OCI-LY7 (cell line): ENCODE results near the gene S100A9. TPM values are rescaled to one million over a fixed set of nuclear protein-coding genes. Genes with fewer than 3 reads are reported as not detected.

Experiments
- BruUV-seq: library from RNA; stranded (reverse); fragments of 400-500 nt; replicated peaks from 2 replicates; lab custom pipeline; 2021; lab: Mats Ljungman, UMichigan
- CTCF ChIA-PET: fragments of 300-600 bp; sonication (Branson Sonifier 250); formaldehyde crosslinking; loops from one replicate; lab custom pipeline; 2022; ENCODE audit warnings: antibody characterized with exemption; ENCODE audit not compliant: unreplicated experiment; lab: Charles Lee
- POLR2A ChIA-PET: fragments of 300-600 bp; sonication (Branson Sonifier 250); formaldehyde crosslinking; loops from one replicate; lab custom pipeline; 2022; ENCODE audit warnings: antibody characterized with exemption; lab: Charles Lee
- DNase-seq: peaks from one replicate; pipeline ENCODE4 v3.0.0-alpha.2; 2015; ENCODE audit warnings: low spot score
- H2AFZ ChIP-seq: fragments of 200-600 bp; sonication (generic), shearing (Covaris generic); 2 replicates; pipeline ENCODE4 v1.6.1; 2014; ENCODE audit warnings: mild to moderate bottlenecking, antibody characterized with exemption, low read length, moderate library complexity
- H3K27ac ChIP-seq: fragments of 200-600 bp; sonication (generic); 2 replicates; pipeline ENCODE4 v1.5.1; 2014; ENCODE audit warnings: mixed run types, low read depth, mild to moderate bottlenecking, moderate library complexity, low read length, inconsistent platforms; ENCODE audit not compliant: poor library complexity, severe bottlenecking
- H3K36me3 ChIP-seq: fragments of 200-600 bp; sonication (generic); 2 replicates; pipeline ENCODE4 v1.6.1; 2014; ENCODE audit warnings: mild to moderate bottlenecking, antibody characterized with exemption, low read length, moderate library complexity, mixed read lengths; ENCODE audit not compliant: insufficient read depth
- H3K4me1 ChIP-seq: fragments of 200-600 bp; sonication (generic); 2 replicates; pipeline ENCODE4 v1.5.1; 2014; ENCODE audit warnings: mild to moderate bottlenecking, low read length; ENCODE audit not compliant: insufficient read depth, poor library complexity, severe bottlenecking
- H3K4me2 ChIP-seq: fragments of 200-600 bp; sonication (generic); 2 replicates; pipeline ENCODE4 v1.6.1; 2014; ENCODE audit warnings: mild to moderate bottlenecking, low read length
- H3K4me3 ChIP-seq: fragments of 200-600 bp; sonication (generic); 2 replicates; pipeline ENCODE4 v1.5.1; 2014; ENCODE audit warnings: mild to moderate bottlenecking, low read depth, low read length; ENCODE audit not compliant: poor library complexity, severe bottlenecking
- H3K79me2 ChIP-seq: fragments of 200-600 bp; sonication (generic); 2 replicates; pipeline ENCODE4 v1.6.1; 2016; ENCODE audit warnings: low read depth, mild to moderate bottlenecking, low read length, moderate library complexity, mixed read lengths; ENCODE audit not compliant: insufficient read depth
- H3K9me2 ChIP-seq: fragments of 200-600 bp; sonication (generic); 2 replicates; pipeline ENCODE4 v1.6.1; 2016; ENCODE audit warnings: mild to moderate bottlenecking, low read length, mixed read lengths; ENCODE audit not compliant: insufficient read depth
- H3K9me3 ChIP-seq: fragments of 200-600 bp; sonication (generic); 2 replicates; pipeline ENCODE4 v1.6.1; 2014; ENCODE audit warnings: mild to moderate bottlenecking, mixed run types, low read length, mixed read lengths
- H4K20me1 ChIP-seq: fragments of 200-600 bp; sonication (generic); 2 replicates; pipeline ENCODE4 v1.6.1; 2014; ENCODE audit warnings: mild to moderate bottlenecking, antibody characterized with exemption, low read length, moderate library complexity, mixed read lengths; ENCODE audit not compliant: insufficient read depth
- EZH2phosphoT487 ChIP-seq: fragments of 200-600 bp; sonication (generic); IDR thresholded peaks from 2 replicates; pipeline ENCODE4 v1.6.1; 2018; ENCODE audit warnings: low read depth, borderline replicate concordance, mild to moderate bottlenecking, mixed run types, antibody characterized with exemption, low read length, moderate library complexity, mixed read lengths
- intact Hi-C: fragments of 100-400 bp; cut with micrococcal nuclease; formaldehyde crosslinking; loops from one replicate; pipeline ENCODE4 v1.10.0; 2022; ENCODE audit not compliant: unreplicated experiment
- total RNA-seq, 2 experiments: library from RNA; depleted of rRNA in 1 of 2; stranded (reverse); fragments of >200 nt in 1 of 2; shearing (Covaris generic) in 1 of 2; gene quantifications; 2 replicates each; pipeline ENCODE4 v1.2.3, GENCODE V29; 2014 to 2022
- TF ChIP-seq, protein P1 (sequence below): fragments of 200-600 bp; sonication (generic); conservative IDR thresholded peaks from 2 replicates; pipeline ENCODE4 v1.5.1; 2014; ENCODE audit warnings: mild to moderate bottlenecking, antibody characterized with exemption, low read length, moderate library complexity, mixed read lengths

The S100A9 gene
- total RNA-seq, 2 experiments from 2014 or later = not detected

DNA sequence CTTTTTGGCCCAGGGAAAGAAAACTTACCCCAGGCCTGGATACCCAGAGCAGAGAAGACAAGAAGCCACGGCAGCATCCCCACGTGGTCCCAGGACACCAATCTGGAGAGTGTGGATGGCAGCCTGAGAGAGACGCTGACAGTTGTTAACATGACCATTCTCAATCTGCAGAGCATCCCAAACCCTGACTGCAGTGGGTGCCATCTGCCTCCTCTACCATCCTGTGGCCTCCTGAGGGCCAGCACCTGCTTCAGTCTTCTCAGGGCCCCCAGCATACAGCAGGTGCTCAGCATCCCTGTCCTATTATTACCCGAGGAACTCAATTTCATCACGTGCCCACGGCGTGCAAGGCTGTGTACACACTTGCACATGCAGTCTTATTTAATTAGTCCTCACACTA, 9.8 kb upstream of the S100A9 start:
- Histone ChIP-seq H3K4me3 (no peak overlapping the region), H3K4me2 (no peak overlapping the region), H3K9me3 (no peaks in the 10 kb centered on the region), H3K27ac (no peak overlapping the region), H3K79me2 (no peaks in the 10 kb centered on the region), H4K20me1 (no peaks in the 10 kb centered on the region), H3K9me2 (no peaks in the 10 kb centered on the region), H2AFZ (no peak overlapping the region), H3K36me3 (no peaks in the 10 kb centered on the region), H3K4me1 (no peaks in the 10 kb centered on the region)
- intact Hi-C loops = no loop called here
- no peak for DNase-seq
- ChIA-PET CTCF (no interaction called here), POLR2A (no interaction called here)
- BruUV-seq = no TSS peak
- TF ChIP-seq EZH2phosphoT487 = no peak
- TF ChIP-seq, protein P1, sequence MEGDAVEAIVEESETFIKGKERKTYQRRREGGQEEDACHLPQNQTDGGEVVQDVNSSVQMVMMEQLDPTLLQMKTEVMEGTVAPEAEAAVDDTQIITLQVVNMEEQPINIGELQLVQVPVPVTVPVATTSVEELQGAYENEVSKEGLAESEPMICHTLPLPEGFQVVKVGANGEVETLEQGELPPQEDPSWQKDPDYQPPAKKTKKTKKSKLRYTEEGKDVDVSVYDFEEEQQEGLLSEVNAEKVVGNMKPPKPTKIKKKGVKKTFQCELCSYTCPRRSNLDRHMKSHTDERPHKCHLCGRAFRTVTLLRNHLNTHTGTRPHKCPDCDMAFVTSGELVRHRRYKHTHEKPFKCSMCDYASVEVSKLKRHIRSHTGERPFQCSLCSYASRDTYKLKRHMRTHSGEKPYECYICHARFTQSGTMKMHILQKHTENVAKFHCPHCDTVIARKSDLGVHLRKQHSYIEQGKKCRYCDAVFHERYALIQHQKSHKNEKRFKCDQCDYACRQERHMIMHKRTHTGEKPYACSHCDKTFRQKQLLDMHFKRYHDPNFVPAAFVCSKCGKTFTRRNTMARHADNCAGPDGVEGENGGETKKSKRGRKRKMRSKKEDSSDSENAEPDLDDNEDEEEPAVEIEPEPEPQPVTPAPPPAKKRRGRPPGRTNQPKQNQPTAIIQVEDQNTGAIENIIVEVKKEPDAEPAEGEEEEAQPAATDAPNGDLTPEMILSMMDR = no peak

DNA sequence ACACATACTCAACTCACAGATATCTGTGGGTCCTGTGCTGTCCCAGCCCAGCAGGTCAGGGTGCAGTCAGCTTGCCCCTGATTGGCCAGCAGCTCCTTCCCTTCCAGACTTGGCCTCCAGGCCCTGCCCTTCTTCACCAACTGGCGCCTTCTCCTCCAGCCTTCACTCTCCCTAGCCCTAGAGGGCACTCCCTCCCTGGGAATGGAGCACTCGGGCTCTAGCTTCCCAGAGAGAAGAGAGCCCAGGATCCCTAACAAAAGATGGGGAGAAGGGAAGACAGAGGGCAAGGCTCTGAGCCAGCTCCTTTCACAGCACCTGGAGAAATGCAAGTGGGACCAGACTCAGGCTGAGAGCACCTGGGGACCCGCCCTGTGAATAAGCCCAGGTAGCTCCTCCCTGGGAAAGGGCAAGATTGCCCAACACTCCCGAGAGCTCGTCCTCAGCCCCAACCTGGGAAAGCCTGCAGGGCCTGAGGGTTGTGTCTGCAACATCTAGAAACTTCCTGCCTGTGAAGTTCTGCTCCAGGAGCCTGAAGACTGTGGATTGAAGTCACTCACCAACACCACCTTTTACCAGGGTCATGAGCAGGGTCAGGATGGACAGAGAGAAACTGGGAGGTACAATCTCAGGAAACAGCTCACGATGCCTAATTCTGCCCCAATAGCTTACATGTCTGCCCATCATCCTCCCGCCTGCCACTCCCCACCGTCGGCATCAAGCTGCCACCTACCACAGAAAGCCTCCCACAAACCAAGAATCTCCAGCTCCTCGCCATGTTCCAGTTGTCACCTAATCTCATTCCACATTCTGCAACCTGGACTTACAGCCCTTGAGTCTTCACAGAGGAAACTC, 8.9 kb upstream of the S100A9 start, which contains the start of gene PGLYRP4:
Gene PGLYRP4, minus strand, starts transcription at position 331 of the 852 bp plus-strand sequence. CDS start 909 bp downstream, outside the sequence.
- no TSS peak for BruUV-seq
- H2AFZ ChIP-seq = no peak within 1 kb of the TSS
- no peak for DNase-seq
- CTCF ChIA-PET = no interaction called here
- no peaks in the 10 kb centered on the region for H3K36me3 ChIP-seq
- intact Hi-C loops = no loop called here
- no peak within 1 kb of the TSS for H3K4me3 ChIP-seq
- no peak within 1 kb of the TSS for H3K4me2 ChIP-seq
- H3K4me1 ChIP-seq = no peaks in the 10 kb centered on the region
- H3K79me2 ChIP-seq = no peaks in the 10 kb centered on the region
- POLR2A ChIA-PET = interaction anchor here (0.6 kb wide), 1 partner anchor 354 kb away, joined by 3 read pairs; no protein-coding TSS in a partner anchor
- H3K27ac ChIP-seq = no peak within 1 kb of the TSS
- H3K9me3 ChIP-seq = no peaks in the 10 kb centered on the region
- TF ChIP-seq EZH2phosphoT487 = no peak
- TF ChIP-seq, protein P1 = no peak
- H4K20me1 ChIP-seq = no peaks in the 10 kb centered on the region
- H3K9me2 ChIP-seq = no peaks in the 10 kb centered on the region
